HUES6 (cell line): ENCODE results near the gene TTC23L.

Experiments used
- H3K27ac ChIP-seq: 2 replicates; pipeline ENCODE4 v1.7.0; 2013; ENCODE audit warnings: low read depth, mild to moderate bottlenecking, low read length, inconsistent platforms
- H3K27me3 ChIP-seq: 2 replicates; pipeline ENCODE4 v1.6.1; 2013; ENCODE audit warnings: low read length; ENCODE audit not compliant: control insufficient read depth, insufficient read depth
- H3K36me3 ChIP-seq: 2 replicates; pipeline ENCODE4 v1.6.1; 2013; ENCODE audit warnings: low read length; ENCODE audit not compliant: control insufficient read depth, insufficient read depth
- H3K4me1 ChIP-seq: 2 replicates; pipeline ENCODE4 v1.6.1; 2013; ENCODE audit warnings: low read length; ENCODE audit not compliant: control insufficient read depth, insufficient read depth
- H3K4me3 ChIP-seq: 2 replicates; pipeline ENCODE4 v1.5.1; 2013; ENCODE audit warnings: low read depth, low read length
- H3K9ac ChIP-seq: one replicate; pipeline ENCODE4 v1.6.1; 2013; ENCODE audit warnings: mild to moderate bottlenecking, low read length
- H3K9me3 ChIP-seq: 2 replicates; pipeline ENCODE4 v1.6.1; 2013; ENCODE audit warnings: low read depth, low read length; ENCODE audit not compliant: control insufficient read depth, insufficient read depth

Gene TTC23L

DNA sequence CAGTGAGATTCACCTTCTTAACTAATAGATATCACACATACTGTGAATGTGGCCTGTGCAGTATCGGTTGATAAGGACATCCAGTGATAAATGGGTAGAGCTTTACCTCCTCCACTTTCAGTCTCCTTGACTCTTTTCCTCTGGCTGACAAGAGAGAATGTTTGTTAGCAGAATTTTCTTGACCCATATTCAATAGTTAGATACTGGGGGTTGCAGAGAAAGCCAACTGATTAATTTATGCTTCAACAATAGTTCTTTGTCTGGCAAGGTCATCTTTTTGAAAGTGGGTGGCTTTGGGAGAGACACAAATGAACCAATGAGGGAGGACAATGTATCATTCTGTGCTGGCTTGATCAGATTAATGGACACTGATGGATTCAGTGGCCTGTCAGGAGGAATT is 30.3 kb downstream of the TTC23L start:
- no peak overlapping the region for H3K27ac ChIP-seq
- no peak overlapping the region for H3K9ac ChIP-seq
- peaks cover 21% of the 10 kb centered on the region for H3K4me1 ChIP-seq
- H3K9me3 ChIP-seq: no peaks in the 10 kb centered on the region
- H3K4me3 ChIP-seq: no peak overlapping the region
- no peaks in the 10 kb centered on the region for H3K36me3 ChIP-seq
- H3K27me3 ChIP-seq: no peaks in the 10 kb centered on the region

DNA sequence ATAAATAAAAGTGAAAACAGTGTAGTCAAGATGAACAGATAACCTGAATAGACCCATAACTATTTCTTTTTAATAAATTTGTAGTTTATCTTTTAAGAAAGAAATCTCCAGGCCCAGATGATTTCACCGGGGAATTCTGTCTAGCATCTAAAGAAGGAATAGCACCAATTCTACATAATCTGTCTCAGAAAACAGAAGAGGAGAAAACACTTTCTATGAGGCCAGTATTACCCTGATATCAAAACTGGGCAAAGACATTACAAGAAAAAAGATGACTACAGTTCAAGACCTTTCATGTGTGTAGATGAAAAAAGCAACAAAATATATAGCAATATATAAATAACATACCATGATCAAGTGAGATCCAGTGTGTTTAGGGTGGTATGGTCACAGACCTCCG is 31.4 kb downstream of the TTC23L start:
- H3K4me3 ChIP-seq: no peak overlapping the region
- no peaks in the 10 kb centered on the region for H3K36me3 ChIP-seq
- H3K9ac ChIP-seq: no peak overlapping the region
- H3K9me3 ChIP-seq: peaks cover 2% of the 10 kb centered on the region; the same call in 1 of the 2 replicates
- peaks cover 12% of the 10 kb centered on the region for H3K4me1 ChIP-seq
- H3K27me3 ChIP-seq: no peaks in the 10 kb centered on the region
- H3K27ac ChIP-seq: no peak overlapping the region

DNA sequence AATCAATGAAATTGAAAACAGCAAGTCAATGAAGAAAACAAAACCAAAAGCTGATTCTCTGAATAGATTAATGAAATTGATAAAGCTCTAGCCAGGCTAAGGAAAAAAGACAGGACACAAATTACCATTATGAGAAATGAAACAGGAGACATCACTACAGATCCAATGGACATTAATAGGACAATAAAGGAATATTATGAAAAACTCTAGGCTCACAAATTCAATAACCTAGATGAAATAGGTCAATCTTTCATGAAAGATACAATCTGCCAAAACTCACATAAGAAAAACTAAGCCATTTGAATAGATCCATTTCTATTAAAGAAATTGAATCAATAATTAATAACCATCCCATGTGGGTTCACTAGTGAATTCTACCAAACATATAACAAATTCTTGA is 37.3 kb downstream of the TTC23L start:
- H3K9me3 ChIP-seq: peaks cover 5% of the 10 kb centered on the region; the same call in 1 of the 2 replicates
- H3K27ac ChIP-seq: no peak overlapping the region
- no peaks in the 10 kb centered on the region for H3K27me3 ChIP-seq
- no peak overlapping the region for H3K4me3 ChIP-seq
- H3K4me1 ChIP-seq: no peaks in the 10 kb centered on the region
- H3K9ac ChIP-seq: no peak overlapping the region
- no peaks in the 10 kb centered on the region for H3K36me3 ChIP-seq

DNA sequence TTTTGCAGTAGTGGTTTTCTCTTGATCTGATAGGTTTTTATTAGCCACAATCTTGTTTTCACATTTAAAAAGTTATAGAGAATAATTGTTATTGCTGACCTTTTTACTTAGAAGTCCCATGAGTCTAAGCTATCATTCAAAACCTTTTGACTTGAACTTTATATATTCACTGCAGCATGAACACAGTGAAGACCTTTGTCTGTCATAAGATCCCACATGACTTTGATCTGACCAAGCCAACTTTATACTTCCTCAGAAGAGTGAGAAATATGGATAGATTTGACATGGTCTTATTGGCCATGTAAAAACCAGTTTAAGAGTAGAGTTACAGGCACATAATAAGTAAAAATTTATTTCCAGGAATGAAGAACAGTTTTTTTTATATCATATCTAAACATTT is 42.3 kb downstream of the TTC23L start:
- H3K4me1 ChIP-seq: no peaks in the 10 kb centered on the region
- no peak overlapping the region for H3K9ac ChIP-seq
- H3K27ac ChIP-seq: no peak overlapping the region
- H3K36me3 ChIP-seq: no peaks in the 10 kb centered on the region
- no peaks in the 10 kb centered on the region for H3K27me3 ChIP-seq
- H3K9me3 ChIP-seq: no peaks in the 10 kb centered on the region
- no peak overlapping the region for H3K4me3 ChIP-seq

DNA sequence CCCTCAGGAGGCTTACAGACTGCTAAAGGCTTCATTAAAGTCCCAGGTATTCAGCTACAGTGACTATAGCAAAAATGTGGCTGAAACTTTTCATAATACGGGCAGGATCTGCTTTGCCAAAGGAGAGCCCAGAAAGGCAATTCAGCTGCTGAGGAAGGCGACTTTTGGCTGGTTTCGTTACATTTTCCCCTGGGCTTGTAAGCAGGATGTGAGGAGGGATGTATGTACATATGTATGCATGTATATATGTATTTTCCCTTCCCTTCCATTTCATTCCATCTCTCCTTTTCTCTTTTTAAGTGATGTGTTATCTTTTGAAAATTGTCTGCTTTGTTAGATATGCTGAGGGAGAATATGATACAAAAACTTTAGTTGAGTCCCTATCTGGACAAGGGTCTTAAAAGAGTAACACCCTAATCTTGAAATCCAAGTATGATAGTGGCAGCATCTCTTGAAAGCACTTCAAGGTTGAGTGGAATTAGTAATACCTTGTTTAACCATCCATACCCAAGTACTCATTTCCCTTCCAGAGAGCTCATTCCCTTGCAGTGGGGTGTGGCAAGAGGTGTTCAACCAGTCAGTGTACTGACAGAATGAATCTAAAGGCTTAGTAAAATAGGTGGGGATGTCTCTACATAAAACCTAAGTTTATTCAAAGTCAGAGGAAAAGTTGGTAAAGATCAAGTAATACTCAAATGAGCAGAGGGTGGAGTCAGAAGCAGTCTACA is 47.6 kb downstream of the TTC23L start:
- no peaks in the 10 kb centered on the region for H3K36me3 ChIP-seq
- H3K27ac ChIP-seq: no peak overlapping the region
- no peak overlapping the region for H3K9ac ChIP-seq
- H3K27me3 ChIP-seq: no peaks in the 10 kb centered on the region
- H3K4me3 ChIP-seq: no peak overlapping the region
- H3K9me3 ChIP-seq: no peaks in the 10 kb centered on the region
- H3K4me1 ChIP-seq: no peaks in the 10 kb centered on the region

DNA sequence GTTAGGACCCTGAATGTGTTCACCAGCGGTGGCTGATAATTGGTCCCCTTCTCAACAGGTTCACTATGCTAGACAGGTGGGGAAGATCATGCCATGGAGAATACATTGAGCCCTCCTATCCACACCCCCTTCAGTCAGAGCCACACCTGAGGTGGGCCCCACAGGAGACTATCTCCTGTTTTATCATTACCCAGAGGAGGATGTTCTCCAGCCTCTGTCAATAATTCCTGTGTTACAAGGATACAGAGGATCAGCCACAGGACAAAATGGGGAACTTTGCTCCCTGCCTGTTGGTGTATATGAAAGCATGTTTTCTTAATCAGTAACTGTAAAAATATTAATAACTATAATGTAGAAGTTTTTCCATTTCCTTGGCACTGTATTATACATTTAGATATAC is 50.4 kb downstream of the TTC23L start:
- Histone ChIP-seq H3K4me3 (no peak overlapping the region), H3K27ac (no peak overlapping the region), H3K9me3 (no peaks in the 10 kb centered on the region), H3K27me3 (no peaks in the 10 kb centered on the region), H3K9ac (no peak overlapping the region), H3K4me1 (no peaks in the 10 kb centered on the region), H3K36me3 (no peaks in the 10 kb centered on the region)

DNA sequence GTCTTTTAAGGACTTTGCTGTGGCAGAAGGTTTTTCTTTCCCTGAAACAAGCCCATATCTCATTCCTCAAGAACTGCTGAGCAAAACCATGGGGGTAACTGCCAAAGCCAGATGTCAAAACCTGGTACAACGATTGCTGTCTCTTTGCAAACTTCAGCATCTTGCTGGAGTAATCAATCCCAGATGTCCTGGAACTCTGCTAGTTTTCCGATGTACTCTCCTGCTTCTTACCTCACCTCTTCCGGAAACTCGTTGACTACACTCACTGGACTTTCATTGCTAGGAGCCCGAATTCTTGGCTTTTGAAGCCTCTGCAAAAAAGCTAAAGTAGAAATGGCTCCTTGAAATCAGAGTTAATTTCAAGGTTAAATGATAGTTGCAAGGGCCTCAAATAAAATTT is 53.0 kb downstream of the TTC23L start:
- Histone ChIP-seq H3K27ac (no peak overlapping the region), H3K9me3 (no peaks in the 10 kb centered on the region), H3K4me1 (no peaks in the 10 kb centered on the region), H3K36me3 (peaks cover 3% of the 10 kb centered on the region; the same call in 1 of the 2 replicates), H3K9ac (no peak overlapping the region), H3K27me3 (no peaks in the 10 kb centered on the region), H3K4me3 (no peak overlapping the region)

DNA sequence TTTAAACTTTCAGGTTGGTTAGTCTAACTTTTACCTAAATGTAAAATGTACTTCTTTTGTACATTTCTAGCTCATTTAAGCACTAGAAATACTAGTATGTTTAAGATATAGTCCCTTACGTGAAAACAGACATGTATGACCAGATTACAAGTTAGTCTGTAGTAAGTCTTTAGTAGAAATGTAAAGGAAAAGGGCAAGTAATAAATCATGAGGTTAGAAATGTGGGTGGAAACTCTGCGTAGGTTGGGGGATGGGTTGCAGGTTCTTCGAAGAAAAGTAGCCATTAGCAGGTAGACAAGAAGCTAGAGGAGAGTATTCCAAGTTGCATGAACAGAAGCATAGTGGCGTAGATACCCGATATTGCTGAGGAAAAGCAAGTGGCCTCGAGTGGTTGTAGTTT is 53.5 kb downstream of the TTC23L start:
- Histone ChIP-seq H3K4me1 (no peaks in the 10 kb centered on the region), H3K9ac (no peak overlapping the region), H3K27ac (no peak overlapping the region), H3K27me3 (no peaks in the 10 kb centered on the region), H3K4me3 (no peak overlapping the region), H3K36me3 (peaks cover 3% of the 10 kb centered on the region; the same call in 1 of the 2 replicates), H3K9me3 (no peaks in the 10 kb centered on the region)

DNA sequence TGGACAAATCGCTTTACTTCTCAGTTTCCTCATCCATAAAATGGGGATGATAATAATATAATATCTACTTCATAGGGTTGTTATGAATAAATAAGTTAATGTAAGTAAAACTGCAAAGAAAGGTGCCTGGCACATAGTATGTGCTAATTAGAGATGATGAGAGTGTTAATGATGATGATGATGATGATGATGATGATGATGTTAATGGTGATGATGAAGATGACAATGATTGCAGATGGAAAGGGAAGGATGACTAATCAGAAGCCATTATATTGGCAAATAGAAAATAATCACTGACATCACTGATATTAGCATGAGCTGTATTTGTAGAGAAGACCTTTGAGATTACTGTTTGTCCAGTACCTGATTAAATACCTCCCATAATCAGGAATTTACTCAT is 55.8 kb downstream of the TTC23L start:
- Histone ChIP-seq H3K9ac (no peak overlapping the region), H3K27me3 (no peaks in the 10 kb centered on the region), H3K36me3 (peaks cover 3% of the 10 kb centered on the region; the same call in 1 of the 2 replicates), H3K4me1 (peaks cover 10% of the 10 kb centered on the region; the same call in 1 of the 2 replicates), H3K9me3 (no peaks in the 10 kb centered on the region), H3K27ac (no peak overlapping the region), H3K4me3 (no peak overlapping the region)

DNA sequence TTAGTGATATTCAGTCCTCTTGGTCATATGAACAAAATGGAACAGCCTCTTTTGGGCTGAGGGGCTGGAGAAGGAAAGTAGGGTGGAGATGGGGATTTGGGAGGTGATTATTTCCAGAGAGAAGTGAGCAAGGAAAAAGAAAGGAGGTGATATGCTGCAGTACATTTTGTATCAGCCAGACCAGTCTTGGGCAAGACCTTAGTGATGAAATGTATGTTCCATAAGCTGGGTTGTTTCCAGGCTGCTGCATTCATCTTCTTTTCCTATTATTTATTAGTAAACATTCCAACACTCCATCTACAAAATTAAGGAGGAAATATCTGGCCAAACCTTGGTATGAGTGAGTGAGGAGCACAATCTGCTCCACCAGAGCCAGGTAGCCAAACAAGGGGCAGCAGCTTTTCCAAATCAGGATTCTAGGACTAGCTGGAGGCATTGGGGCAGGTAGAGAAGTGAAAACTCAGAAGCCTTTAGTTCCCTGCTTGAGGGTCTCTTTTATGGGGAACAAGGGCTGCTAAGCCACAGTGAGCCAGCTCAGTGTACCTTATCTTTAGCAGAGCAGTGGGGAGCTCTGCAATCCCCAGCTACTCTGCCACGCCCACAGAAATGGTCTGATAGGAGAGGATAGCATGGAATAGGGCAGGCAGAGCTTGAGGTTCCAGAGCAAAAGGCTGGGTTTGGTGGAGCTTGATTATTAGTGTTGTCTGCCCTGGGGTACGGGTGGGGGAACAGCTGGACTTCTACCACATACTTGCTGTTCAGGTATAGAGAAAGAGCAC is 56.9 kb downstream of the TTC23L start:
- H3K4me1 ChIP-seq: peaks cover 10% of the 10 kb centered on the region; the same call in 1 of the 2 replicates
- no peaks in the 10 kb centered on the region for H3K9me3 ChIP-seq
- H3K27me3 ChIP-seq: no peaks in the 10 kb centered on the region
- no peak overlapping the region for H3K9ac ChIP-seq
- H3K27ac ChIP-seq: no peak overlapping the region
- peaks cover 3% of the 10 kb centered on the region; the same call in 1 of the 2 replicates for H3K36me3 ChIP-seq
- H3K4me3 ChIP-seq: no peak overlapping the region

DNA sequence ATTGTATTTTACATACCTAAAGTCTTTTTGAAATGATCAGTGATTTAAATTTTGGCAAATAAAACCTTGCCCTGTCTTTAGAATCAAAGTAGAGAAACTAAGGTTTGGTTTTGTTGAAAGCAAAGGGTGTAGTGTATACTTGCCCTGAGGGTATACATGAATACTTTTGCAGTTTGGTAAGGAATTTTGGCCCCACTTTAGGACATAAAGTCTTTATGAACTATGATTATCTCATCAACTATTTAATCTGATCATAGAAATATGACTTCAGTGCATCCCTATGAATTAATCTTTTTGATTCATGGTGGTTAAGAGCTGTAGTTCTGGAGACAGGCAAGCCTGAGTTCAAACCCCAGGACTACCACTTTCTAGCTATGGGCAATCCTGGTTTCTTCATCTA is 58.7 kb downstream of the TTC23L start:
- Histone ChIP-seq H3K36me3 (peaks cover 7% of the 10 kb centered on the region; the same call in 1 of the 2 replicates), H3K27ac (no peak overlapping the region), H3K27me3 (no peaks in the 10 kb centered on the region), H3K4me3 (no peak overlapping the region), H3K9ac (no peak overlapping the region), H3K4me1 (peaks cover 10% of the 10 kb centered on the region; the same call in 1 of the 2 replicates), H3K9me3 (no peaks in the 10 kb centered on the region)
